Panc1 (cell line): ENCODE measurements around the gene ADCY2. TPM values are rescaled to one million over a fixed set of nuclear protein-coding genes. Genes with fewer than 3 reads are reported as not detected.

Experiments
- ATAC-seq: fragments of 200-7000 bp; cut with Tn5 transposase; 2 replicates; pipeline ENCODE4 v1.9.1; 2020; ENCODE audit warnings: mild to moderate bottlenecking, moderate library complexity
- BruUV-seq: library from RNA; stranded (reverse); fragments of 400-500 nt; replicated peaks from 2 replicates; lab custom pipeline; 2021; lab: Mats Ljungman, UMichigan
- CTCF ChIA-PET: fragments of 300-600 bp; sonication (Branson Sonifier 250); formaldehyde crosslinking; loops from one replicate; lab custom pipeline; 2022; ENCODE audit warnings: antibody characterized with exemption; lab: Charles Lee
- POLR2A ChIA-PET: fragments of 300-600 bp; sonication (Branson Sonifier 250); formaldehyde crosslinking; loops from one replicate; lab custom pipeline; 2022; ENCODE audit warnings: antibody characterized with exemption; lab: Charles Lee
- DNase-seq: peaks from one replicate; pipeline ENCODE4 v3.0.0-alpha.2; 2010; ENCODE audit warnings: low read depth, low spot score
- H3K27ac ChIP-seq: 2 replicates; pipeline ENCODE4 v1.5.1; 2011; ENCODE audit warnings: mild to moderate bottlenecking, low read length, inconsistent platforms
- H3K27me3 ChIP-seq: fragments of 200-500 bp; sonication (Bioruptor generic); 2 replicates; pipeline ENCODE4 v1.6.0; 2014; ENCODE audit warnings: low read length, inconsistent platforms; ENCODE audit not compliant: control insufficient read depth, insufficient read depth
- H3K36me3 ChIP-seq: fragments of 200-500 bp; sonication (Bioruptor generic); 2 replicates; pipeline ENCODE4 v1.5.1; 2014; ENCODE audit warnings: inconsistent platforms, mild to moderate bottlenecking, low read length, moderate library complexity; ENCODE audit not compliant: control insufficient read depth, insufficient read depth
- H3K4me1 ChIP-seq: 2 replicates; pipeline ENCODE4 v1.5.1; 2011; ENCODE audit warnings: inconsistent platforms, mild to moderate bottlenecking, low read length, moderate library complexity; ENCODE audit not compliant: control insufficient read depth, insufficient read depth
- H3K4me3 ChIP-seq, 2 experiments: 2 replicates each; pipeline ENCODE4 v1.5.1; 2011 to 2012; ENCODE audit warnings: low read depth in 2 of 2, low read length in 2 of 2, mild to moderate bottlenecking in 2 of 2, inconsistent platforms in 1 of 2, moderate library complexity in 1 of 2
- H3K9me3 ChIP-seq: fragments of 200-500 bp; sonication (Bioruptor generic); 2 replicates; pipeline ENCODE4 v1.5.1; 2014; ENCODE audit warnings: low read depth, mild to moderate bottlenecking, inconsistent platforms, low read length, moderate library complexity; ENCODE audit not compliant: control insufficient read depth, insufficient read depth
- CTCF ChIP-seq: fragments of 450-650 bp; IDR thresholded peaks from 2 replicates; pipeline ENCODE4 v1.5.1; 2017; ENCODE audit warnings: mild to moderate bottlenecking
- POLR2AphosphoS5 ChIP-seq: IDR thresholded peaks from 2 replicates; pipeline ENCODE4 v1.6.1; 2012; ENCODE audit warnings: mild to moderate bottlenecking, low read depth, low read length, moderate library complexity
- REST ChIP-seq, 2 experiments: IDR thresholded peaks; 2 replicates each; pipeline ENCODE4 v1.6.1; 2011 to 2012; ENCODE audit warnings: low read depth in 2 of 2, control low read depth in 1 of 2, low read length in 1 of 2, mild to moderate bottlenecking in 1 of 2, moderate library complexity in 1 of 2; ENCODE audit not compliant: insufficient read depth in 1 of 2
- SIN3A ChIP-seq: IDR thresholded peaks from 2 replicates; pipeline ENCODE4 v1.6.1; 2012; ENCODE audit warnings: low read depth, mild to moderate bottlenecking, low read length, moderate library complexity, borderline replicate concordance; ENCODE audit not compliant: insufficient read depth
- TCF7L2 ChIP-seq: IDR thresholded peaks from 2 replicates; pipeline ENCODE4 v1.6.1; 2011; ENCODE audit warnings: mild to moderate bottlenecking, low read depth, low read length, inconsistent platforms
- in situ Hi-C: cut with HindIII; loops from 2 replicates; pipeline ENCODE4 v1.10.0; 2016; ENCODE audit warnings: low sequenced_read_pairs, low pct_unique_long_range_greater_than_20kb
- intact Hi-C: fragments of 100-400 bp; cut with micrococcal nuclease; formaldehyde crosslinking; loops from one replicate; pipeline ENCODE4 v1.10.0; 2022; ENCODE audit not compliant: unreplicated experiment
- total RNA-seq: library from RNA; stranded (reverse); gene quantifications from one replicate; pipeline ENCODE4 v1.2.1, GENCODE V29; 2021; ENCODE audit not compliant: unreplicated experiment

ADCY2 gene
- total RNA-seq, 1 experiment from 2014 or later = 0.13 TPM

- no TSS peak for BruUV-seq
- ATAC-seq (no peak), DNase-seq (no peak)
- no peaks in the 10 kb centered on the region for H3K36me3 ChIP-seq
- intact Hi-C loops (no loop called here), in situ Hi-C loops (no loop called here)
- H3K27ac ChIP-seq = no peak overlapping the region
- no peak overlapping the region for H3K4me3 ChIP-seq
- TF ChIP-seq CTCF (no peak), TCF7L2 (no peak), POLR2AphosphoS5 (no peak), REST (IDR thresholded peaks at IDR 0.05; ENCODE audit: insufficient read depth in 1 of 2, low read depth in 2 of 2, low read length in 1 of 2) (no peak), SIN3A (no peak)
- CTCF ChIA-PET = no interaction called here
- H3K27me3 ChIP-seq = no peaks in the 10 kb centered on the region
- no peaks in the 10 kb centered on the region for H3K4me1 ChIP-seq
- POLR2A ChIA-PET = no interaction called here
- H3K9me3 ChIP-seq = no peaks in the 10 kb centered on the region
These were observed 233.6 kb downstream of the ADCY2 start for GRCh38 chr5:7629561-7629960.

GRCh38 chr5:7634837-7635236 lies 238.9 kb downstream of the ADCY2 start:
- Histone ChIP-seq H3K9me3 (0 out of 2 replicates have a peak, but pooled peaks cover 1% of the 10 kb centered on the region), H3K27ac (no peak overlapping the region), H3K4me1 (no peaks in the 10 kb centered on the region), H3K4me3 (no peak overlapping the region), H3K27me3 (no peaks in the 10 kb centered on the region), H3K36me3 (no peaks in the 10 kb centered on the region)
- intact Hi-C loops (no loop called here), in situ Hi-C loops (no loop called here)
- TF ChIP-seq POLR2AphosphoS5 (no peak), SIN3A (no peak), REST (IDR thresholded peaks at IDR 0.05; ENCODE audit: insufficient read depth in 1 of 2, low read depth in 2 of 2, low read length in 1 of 2) (no peak), TCF7L2 (no peak), CTCF (no peak)
- ChIA-PET CTCF (no interaction called here), POLR2A (no interaction called here)
- DNase-seq (no peak), ATAC-seq (no peak)
- BruUV-seq = no TSS peak
